A673 (cell line): ENCODE measurements around the gene THEM5.

ENCODE experiments used
- CTCF ChIP-seq: fragments of 300-800, 200-600 bp; sonication (generic); conservative IDR thresholded peaks from 2 replicates; pipeline ENCODE4 v1.5.1; 2017; ENCODE audit warnings: low read depth, mild to moderate bottlenecking, antibody characterized with exemption, low read length, moderate library complexity, mixed read lengths
- EZH2 ChIP-seq: fragments of 200-600 bp; sonication (generic); IDR thresholded peaks from 2 replicates; pipeline ENCODE4 v1.6.1; 2017; ENCODE audit warnings: borderline replicate concordance, low read depth, mild to moderate bottlenecking, mixed read lengths, antibody characterized with exemption, low read length; ENCODE audit not compliant: poor library complexity, severe bottlenecking

- TF ChIP-seq CTCF (no peak), EZH2 (no peak)
Measured at GRCh38 chr1:151875419-151876097, 22.0 kb upstream of the THEM5 start.
